Activated T-cell treated with anti-CD3 and anti-CD28 coated beads for 48 hours (primary cell): ENCODE data around the gene CMTM7.

Experiments used
- DNase-seq: peaks from one replicate; pipeline ENCODE4 v3.0.0-alpha.2; 2020; ENCODE audit warnings: low read depth

CMTM7 gene

DNA sequence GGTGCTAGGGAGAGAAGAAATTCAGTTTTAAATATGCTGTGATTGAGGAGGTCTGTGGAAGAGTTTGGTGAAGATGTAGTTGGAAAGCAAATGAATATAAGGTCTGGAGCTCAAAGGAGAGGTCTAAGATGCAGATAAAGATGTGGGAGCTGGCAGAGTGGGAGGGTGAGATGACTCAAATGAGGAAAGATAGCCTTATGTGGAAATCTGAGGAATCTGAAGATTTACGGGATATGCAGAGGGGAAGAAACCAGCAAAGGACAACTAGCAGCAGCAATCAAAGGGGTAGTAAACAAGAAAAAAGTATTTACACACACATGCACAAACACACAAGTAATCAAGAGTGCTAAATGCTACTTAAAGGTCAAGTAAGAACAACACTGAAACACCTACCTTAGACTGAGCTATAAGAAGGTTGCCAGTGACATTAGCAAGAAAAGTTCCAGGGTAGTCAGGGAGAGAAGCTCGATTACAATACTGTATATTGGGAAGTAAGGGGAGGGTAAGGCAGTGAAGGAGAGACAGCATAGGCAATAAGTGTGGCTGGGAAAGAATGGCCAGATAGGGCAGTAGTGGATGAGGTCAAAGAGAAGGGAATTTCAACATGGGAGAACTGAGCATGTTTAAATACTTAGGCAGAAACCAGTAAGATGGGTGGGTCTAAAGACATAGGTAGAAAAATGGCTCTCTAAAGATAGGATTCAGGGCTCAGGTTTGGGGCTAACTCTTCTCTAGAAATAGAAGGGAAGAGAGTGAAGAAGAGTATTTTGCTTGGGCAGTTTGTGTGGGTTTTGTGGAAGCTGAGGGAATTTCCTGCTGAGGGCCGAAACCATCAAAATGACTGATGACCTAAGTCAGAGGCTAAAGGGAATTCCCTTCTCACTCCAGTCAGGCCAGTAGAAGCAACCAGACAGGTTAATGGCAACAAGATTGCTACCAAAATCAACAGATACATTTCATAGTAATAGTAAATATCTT lies 102.1 kb downstream of the CMTM7 start:
- DNase-seq = no peak

DNA sequence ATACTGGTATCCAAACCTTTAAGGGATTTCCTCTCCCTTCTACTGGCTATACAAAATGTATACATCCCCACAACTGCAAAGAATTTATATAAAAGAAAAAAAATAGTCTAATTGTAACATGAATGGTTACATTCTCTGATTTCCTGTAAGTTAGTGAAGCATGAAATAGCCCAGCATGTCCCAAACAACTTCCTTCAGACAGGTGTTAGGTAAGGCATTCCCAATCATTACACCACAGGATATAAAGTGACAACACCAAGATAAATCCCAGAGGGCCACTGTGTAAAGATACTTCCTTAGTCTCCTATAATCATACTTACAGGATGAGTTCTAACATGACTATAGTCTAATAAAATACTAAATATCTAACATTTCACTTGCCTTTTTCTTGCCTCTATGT lies 103.4 kb downstream of the CMTM7 start:
- no peak for DNase-seq

DNA sequence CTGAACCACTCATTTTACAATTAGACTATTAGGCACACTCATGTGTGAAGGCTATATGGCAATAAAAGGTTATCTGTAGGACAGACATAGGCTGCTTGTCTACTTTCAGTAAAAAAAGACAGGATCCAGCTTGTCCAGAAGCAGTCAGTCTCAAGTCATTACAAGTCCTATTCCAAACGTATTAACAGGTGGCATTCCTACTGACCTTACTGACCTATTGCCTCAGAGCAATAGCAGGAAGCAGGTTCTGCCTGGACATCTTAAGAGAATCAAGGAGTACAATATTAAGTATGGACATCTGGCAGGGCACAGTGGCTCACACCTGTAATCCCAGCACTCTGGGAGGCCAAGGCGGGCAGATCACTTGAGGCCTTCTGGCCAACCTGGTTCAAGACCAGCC lies 104.0 kb downstream of the CMTM7 start:
- DNase-seq = no peak

DNA sequence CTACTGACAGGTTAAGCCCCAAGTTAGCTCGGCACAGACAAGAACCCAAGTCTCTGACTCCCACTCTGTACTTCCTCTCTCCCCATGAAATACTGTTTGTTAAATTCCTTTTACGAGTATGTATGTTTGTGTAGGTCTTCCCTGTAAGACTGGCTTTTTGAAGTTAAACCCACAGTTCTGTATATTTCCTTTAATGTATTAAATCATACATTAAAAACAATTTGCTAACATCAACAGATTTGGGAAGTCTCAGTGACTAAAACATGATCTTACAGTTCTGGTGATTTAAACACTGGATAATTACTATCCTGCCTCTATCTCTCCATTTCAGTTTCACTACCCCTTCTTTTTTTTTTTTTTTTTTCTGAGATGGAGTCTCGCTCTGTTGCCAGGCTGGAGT lies 106.6 kb downstream of the CMTM7 start:
- no peak for DNase-seq

DNA sequence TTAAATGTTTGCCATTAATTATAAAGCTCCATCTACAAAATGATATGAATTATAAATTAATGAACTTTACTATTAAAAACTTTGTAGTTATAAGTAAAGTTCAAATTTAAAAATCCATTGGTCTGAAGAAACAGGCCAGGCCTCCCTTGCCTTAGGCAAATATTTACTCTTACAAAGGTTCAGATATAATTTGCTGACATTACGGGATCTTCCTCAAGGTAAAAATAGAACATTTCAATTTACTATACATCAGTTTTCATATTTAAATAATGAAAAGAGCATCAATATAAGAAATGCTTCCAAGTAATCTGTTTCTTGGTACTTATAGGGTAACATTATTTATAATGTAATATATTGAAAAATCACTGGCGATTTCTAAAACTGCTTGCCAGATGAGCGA lies 107.3 kb downstream of the CMTM7 start:
- no peak for DNase-seq

DNA sequence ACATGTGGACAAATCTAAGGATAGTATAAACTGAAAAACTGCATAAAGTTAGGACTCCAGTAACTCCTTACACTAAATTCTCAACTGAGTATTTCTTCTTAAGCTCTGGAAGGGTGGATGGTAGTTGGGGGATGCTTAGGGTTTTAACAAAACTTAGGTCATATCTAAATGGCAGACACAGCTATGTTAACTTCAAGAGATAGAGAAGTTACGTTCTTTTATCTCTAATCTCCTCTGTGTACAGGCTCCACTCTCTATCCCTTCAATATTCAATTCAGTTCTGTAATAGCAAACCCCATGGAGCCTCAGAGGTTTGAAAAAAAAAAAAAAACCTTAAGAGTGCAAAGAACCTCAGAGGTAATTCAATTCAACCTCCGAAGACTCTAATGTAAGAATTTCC lies 107.9 kb downstream of the CMTM7 start:
- DNase-seq = no peak

DNA sequence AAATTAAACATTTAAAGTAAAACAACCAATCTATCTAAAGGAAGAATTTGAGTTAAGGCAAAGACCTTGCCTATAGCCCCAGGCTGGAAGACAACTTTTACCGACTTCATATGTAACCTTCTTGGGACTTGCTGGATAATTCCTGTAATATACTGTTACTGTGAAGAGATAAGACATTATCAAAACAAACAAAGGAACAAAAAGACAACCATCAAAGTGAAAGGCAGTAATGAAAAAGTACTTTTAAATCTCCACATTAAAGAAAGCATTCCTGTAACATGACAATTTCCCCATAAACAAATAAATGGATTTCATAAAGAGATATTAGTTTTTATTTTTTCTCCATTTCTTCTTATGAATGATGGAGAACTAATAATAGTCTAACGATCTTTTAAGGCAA lies 108.6 kb downstream of the CMTM7 start:
- DNase-seq = no peak

DNA sequence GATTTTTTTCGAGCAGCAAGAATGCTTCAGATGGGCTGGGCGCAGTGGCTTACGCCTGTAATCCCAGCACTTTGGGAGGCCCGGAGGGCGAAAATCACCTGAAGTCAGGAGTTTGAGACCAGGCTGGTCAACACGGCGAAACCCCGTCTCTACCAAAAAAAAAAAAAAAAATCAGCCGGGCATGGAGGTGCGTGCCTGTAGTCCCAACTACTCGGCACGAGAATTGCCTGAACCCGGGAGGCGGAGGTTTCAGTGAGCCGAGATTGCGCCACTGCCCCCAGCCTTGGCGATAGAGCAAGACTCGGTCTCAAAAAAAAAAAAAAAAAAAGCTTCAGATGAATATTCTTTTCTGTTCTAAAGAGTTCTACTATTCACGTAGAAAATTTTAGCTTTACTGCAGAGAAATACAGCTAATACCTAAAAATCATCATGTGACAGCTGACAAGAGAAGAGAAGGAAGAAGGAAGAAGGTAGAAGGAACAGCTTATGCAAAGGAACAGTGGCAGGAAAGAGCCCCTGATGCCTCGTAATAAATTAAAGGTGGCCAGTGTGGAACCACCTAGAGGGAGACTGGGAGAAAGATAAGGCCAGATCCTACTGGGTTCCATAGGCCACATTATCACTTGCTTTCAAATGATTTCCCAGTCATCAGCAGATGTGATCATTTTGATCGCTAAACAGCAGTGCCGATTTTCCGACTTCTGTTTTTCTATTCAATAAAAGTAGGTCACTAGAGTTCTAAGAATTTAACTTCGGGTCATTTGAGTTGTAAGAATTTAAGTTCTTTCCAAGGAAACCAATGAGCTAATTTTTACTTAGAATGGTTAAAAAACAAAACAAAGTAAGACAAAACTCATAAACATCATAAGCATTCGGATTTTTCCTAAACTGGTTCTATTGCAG lies 109.5 kb downstream of the CMTM7 start:
- no peak for DNase-seq

DNA sequence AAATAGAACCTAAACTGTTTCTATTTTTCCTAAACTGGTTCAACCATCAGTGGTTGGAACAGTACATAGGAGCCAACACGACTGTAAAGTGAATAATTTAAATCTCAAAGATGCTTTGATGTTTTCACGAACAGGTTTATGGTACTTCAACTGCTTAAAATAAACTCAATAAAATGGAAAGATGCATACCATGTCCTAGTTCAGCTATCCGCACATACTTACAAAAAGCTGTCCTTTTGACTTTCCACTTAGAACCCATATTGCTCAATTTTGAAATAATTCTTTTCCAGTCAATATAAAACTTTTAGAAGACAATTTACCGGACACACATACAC lies 110.1 kb downstream of the CMTM7 start:
- no peak for DNase-seq

DNA sequence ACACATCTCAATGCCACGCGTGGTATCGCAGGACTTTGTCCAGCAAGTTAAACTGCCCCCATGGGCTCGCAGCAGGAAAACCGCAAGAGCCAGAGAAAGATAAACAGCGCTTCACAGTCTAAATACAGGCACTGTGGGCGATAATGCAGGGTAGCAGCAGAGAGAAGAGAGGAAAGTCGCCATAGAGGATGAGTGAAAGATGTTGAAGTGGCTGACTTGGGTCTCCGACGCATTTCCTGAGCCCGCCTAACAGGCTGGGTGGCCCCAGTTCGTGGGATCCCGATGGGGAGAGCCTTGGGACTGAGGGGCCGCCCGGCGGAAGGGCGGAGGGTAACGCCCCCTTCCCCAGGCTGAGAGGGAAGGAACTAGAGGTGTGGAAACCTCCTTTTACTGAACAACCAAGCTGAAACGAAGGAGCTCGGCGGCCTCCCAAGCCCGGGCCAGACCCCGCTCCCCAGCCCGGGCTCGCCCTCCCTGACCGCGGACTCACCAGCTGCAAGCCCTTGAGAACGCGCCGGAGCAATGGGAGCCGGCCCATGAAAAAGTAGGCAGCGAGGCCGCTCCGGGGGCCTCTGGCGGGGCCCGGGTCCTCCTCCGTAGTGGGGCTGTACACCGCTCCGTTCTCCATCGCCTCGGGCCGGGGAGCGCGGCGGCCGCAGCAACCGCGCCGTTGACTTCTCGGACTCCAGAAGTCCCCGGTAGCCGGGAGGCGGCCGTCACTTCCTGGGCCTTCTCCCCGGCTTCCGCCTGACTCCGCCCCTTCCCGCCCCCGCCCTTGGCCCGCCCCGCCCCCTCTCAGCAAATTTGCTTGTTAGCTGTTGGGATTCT lies 110.7 kb downstream of the CMTM7 start, which contains the start of gene CMTM6:
CMTM6 (minus strand) TSS at position 735 of the 828 bp plus-strand sequence; CDS start at position 628, 107 bp downstream.
- DNase-seq = peak; percentile 68

DNA sequence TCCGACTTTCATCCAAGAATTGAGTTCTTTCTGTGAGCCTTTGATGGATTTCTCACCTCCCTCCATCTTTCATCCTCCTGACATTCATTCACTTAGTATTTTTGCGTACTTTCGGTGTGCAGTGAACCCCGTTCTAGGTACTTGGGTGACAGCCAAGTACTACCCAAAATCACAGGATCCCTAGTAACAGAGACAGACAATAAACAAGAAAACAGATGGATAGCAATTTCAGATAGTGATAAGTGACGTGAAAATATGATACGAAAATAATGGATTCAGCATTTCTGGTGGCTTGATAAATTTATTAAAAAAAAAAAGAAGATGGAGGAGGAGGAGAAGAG lies 111.3 kb downstream of the CMTM7 start:
- DNase-seq = no peak
